BJ (cell line): Measurements from ENCODE around the gene ANO9. TPM values are rescaled to one million over a fixed set of nuclear protein-coding genes. Genes with fewer than 3 reads are reported as not detected.
"Not testable (repeated sequence)": the region's sequence is repeated elsewhere in the genome, so short reads cannot be mapped to it uniquely, and the experiment has no call there.

ENCODE experiments used
- CTCF ChIA-PET: fragments of 350-600 bp; formaldehyde crosslinking; extraction: SDS; loops from one replicate; lab custom pipeline; 2021; ENCODE audit warnings: antibody characterized with exemption, inconsistent platforms; lab: Yijun Ruan, JAX
- POLR2A ChIA-PET: fragments of 300-600 bp; sonication (Branson Sonifier 250); formaldehyde crosslinking; extraction: SDS; loops from one replicate; lab custom pipeline; 2021; ENCODE audit warnings: antibody characterized with exemption; lab: Charles Lee
- DNase-seq: peaks from one replicate; pipeline ENCODE4 v3.0.0-alpha.2; 2011; ENCODE audit warnings: low read depth
- H3K27me3 ChIP-seq: 2 replicates; pipeline ENCODE4 v1.6.0; 2011; ENCODE audit warnings: low read length; ENCODE audit not compliant: control insufficient read depth, insufficient read depth
- H3K36me3 ChIP-seq: 2 replicates; pipeline ENCODE4 v1.5.1; 2011; ENCODE audit warnings: low read length; ENCODE audit not compliant: control insufficient read depth, insufficient read depth
- H3K4me3 ChIP-seq: 2 replicates; pipeline ENCODE4 v1.5.1; 2011; ENCODE audit warnings: low read depth, mild to moderate bottlenecking, control low read depth, low read length
- polyA plus RNA-seq: library from polyadenylated mRNA; depleted of rRNA; stranded (reverse); fragments of >200 nt; gene quantifications from 2 replicates; pipeline ENCODE4 v1.2.3, GENCODE V29; 2011
- TF ChIP-seq, protein P1 (sequence below): IDR thresholded peaks from 2 replicates; pipeline ENCODE4 v1.5.1; 2011; ENCODE audit warnings: low read depth, mild to moderate bottlenecking, control low read depth, inconsistent platforms, low read length, moderate library complexity; ENCODE audit not compliant: insufficient read depth

ANO9 gene
- polyA plus RNA-seq, 1 experiment: not detected

DNA sequence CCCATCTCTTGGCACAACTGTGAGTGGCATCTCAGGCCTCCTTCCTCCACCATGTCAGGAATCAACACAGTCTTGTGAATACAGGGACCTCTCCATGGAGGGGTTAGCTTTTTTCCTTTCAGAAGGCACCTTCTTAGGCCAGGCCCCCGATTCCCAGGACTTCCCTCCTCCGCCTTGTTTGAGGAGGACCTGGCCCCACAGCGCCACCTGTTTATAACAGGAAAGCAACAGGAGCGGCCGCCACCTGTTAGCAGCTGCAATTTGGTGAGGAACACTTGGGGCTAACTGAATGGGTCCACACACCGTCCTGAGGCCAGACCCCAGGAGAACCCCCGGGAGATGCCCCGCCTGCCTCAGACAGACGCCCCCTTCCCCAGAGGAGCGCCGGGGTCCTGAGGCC is 51.6 kb downstream of the ANO9 start:
- Histone ChIP-seq H3K36me3 (no peaks in the 10 kb centered on the region), H3K4me3 (no peak overlapping the region), H3K27me3 (0 out of 2 replicates have a peak, but pooled peaks cover 1% of the 10 kb centered on the region)
- TF ChIP-seq, protein P1, sequence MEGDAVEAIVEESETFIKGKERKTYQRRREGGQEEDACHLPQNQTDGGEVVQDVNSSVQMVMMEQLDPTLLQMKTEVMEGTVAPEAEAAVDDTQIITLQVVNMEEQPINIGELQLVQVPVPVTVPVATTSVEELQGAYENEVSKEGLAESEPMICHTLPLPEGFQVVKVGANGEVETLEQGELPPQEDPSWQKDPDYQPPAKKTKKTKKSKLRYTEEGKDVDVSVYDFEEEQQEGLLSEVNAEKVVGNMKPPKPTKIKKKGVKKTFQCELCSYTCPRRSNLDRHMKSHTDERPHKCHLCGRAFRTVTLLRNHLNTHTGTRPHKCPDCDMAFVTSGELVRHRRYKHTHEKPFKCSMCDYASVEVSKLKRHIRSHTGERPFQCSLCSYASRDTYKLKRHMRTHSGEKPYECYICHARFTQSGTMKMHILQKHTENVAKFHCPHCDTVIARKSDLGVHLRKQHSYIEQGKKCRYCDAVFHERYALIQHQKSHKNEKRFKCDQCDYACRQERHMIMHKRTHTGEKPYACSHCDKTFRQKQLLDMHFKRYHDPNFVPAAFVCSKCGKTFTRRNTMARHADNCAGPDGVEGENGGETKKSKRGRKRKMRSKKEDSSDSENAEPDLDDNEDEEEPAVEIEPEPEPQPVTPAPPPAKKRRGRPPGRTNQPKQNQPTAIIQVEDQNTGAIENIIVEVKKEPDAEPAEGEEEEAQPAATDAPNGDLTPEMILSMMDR: no peak
- POLR2A ChIA-PET: no interaction called here
- CTCF ChIA-PET: no interaction called here
- DNase-seq: no peak

DNA sequence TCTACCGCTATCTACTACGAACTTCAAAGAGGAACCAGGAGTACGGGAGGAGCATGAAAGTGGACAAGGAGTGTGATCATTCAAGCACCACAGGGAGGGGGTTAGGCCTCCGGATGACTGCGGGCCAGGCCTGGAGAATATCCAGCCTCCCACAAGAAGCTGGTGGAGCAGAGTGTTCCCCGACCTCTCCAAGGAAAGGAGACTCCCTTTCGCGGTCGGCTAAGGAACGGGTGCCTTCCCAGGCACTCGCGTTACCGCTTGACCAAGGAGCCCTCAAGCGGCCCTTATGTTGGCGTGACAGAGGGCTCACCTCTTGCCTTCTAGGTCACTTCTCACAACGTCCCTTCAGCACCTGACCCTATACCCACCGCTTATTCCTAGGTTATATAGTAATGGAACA is 52.4 kb downstream of the ANO9 start:
- H3K36me3 ChIP-seq, DNase-seq, H3K4me3 ChIP-seq, H3K27me3 ChIP-seq, CTCF ChIA-PET, POLR2A ChIA-PET: not testable (repeated sequence)

DNA sequence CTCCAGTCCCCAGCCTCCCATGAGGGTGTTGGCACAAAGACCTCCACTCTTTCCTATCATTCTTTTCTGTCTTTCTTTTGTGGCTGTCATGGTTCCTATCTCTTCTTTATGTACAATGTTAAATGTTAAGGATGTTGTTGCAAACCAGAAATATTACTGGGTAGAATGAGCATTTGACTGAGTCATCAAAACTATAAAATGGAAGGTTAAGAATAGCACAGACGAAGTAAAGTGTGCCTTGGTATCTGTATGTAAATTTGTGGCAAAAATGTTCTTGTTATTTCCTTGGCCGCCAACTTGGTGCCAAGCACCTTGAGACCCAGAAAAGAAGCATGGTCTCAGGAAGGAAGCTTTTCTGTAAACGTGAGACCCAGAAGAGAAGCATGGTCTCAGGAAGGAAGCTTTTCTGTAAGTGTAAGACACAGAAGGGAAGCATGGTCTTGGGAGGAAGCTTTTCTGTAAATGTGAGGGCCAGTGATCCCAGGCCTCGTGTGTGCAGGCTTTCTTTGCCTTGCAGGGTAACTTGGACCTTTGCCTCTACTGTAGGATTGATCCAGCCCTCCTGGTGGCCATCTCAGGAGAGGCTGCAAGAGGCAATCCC is 54.5 kb downstream of the ANO9 start:
- H3K36me3 ChIP-seq: no peaks in the 10 kb centered on the region
- no peak for DNase-seq
- TF ChIP-seq, protein P1: no peak
- CTCF ChIA-PET: interaction anchor here (0.8 to 2.8 kb wide), 2 partner anchors 9 to 19 kb away, joined by 3 to 11 read pairs; partner anchors contain the start of gene B4GALNT4
- H3K27me3 ChIP-seq: peaks cover 3% of the 10 kb centered on the region; the same call in 1 of the 2 replicates
- POLR2A ChIA-PET: no interaction called here
- H3K4me3 ChIP-seq: no peak overlapping the region

DNA sequence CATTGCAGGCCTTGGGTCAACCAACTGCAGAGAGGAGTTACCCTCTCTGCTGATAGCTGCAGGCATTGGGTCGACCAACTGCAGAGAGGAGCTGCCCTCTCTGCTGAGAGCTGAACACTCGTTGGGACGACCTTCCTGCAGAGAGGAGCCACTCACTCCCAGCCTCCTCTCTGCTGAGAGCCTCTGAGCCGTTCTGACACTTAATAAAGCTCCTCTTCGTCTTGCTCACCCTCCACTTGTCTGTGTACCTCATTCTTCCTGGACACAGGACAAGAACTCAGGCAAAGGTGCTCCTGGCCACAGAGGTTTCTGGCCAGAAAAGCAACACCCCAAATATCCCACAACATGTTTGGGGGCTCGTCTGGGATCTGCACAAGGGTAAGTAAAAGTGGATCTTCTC is 55.3 kb downstream of the ANO9 start:
- POLR2A ChIA-PET: no interaction called here
- H3K36me3 ChIP-seq: no peaks in the 10 kb centered on the region
- CTCF ChIA-PET: interaction anchor here (0.8 to 2.8 kb wide), 2 partner anchors 10 to 62 kb away, joined by 3 to 11 read pairs; no protein-coding TSS in a partner anchor
- H3K4me3 ChIP-seq: no peak overlapping the region
- peaks cover 3% of the 10 kb centered on the region for H3K27me3 ChIP-seq
- DNase-seq: no peak
- TF ChIP-seq, protein P1: no peak

DNA sequence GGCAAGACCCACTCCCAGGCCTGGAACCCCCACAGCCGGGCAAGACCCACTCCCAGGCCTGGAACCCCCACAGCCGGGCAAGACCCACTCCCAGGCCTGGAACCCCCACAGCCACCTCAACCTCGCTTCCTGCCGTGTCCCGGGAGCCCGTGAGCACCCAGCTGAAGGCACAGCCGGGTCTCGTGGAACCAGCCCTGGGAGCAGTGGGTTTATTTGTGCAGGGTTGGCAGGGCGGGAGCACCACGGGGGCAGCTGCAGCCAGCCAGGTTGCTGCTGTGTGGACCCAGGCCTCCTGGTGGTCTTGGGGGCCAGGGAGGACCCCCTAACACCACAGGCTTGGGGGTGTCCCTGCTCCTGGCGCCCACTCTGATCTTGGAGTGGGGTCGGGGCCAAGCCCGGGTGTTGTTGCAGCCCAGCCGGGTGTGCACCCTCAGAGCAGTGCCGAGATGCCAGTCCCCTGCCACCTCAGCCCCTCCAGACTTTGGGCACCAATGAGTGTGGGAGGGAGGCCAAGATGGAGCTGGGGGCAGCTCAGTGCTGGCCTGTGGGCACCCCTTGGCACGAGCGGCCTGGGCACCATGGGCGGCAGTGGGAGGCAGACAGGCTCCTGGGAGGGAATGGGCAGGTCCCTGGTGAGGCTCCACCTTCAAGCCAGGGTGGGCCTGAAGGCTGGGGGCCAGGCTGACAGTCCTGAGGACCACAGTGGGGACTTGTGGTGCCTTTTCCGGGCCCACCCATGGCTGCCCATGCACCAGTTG is 56.0 kb downstream of the ANO9 start:
- ChIA-PET CTCF (interaction anchor here (2.8 kb wide), 1 partner anchor 11 kb away, joined by 11 read pairs; no protein-coding TSS in a partner anchor), POLR2A (no interaction called here)
- Histone ChIP-seq H3K27me3 (peaks cover 3% of the 10 kb centered on the region), H3K4me3 (no peak overlapping the region), H3K36me3 (no peaks in the 10 kb centered on the region)
- TF ChIP-seq, protein P1: no peak
- no peak for DNase-seq
